NK-92 treated with Interleukin-12 subunit alpha and Interleukin-12 subunit beta, amount 100 ng/mL, for 24 hours (cell line): Measurements from ENCODE around the gene SCN4A.
A peak's percentile ranks its signal among the peaks of the same experiment; 100 is the strongest.
"Not testable (repeated sequence)": the region's sequence is repeated elsewhere in the genome, so short reads cannot be mapped to it uniquely, and the experiment has no call there.

Experiments used
- DNase-seq: peaks from one replicate; lab custom pipeline; 2025; lab: John Stamatoyannopoulos, UW

Gene SCN4A

GRCh38 chr17:63984651-63985386, 12.1 kb upstream of the SCN4A start:
- DNase-seq = peak; percentile 50

DNA sequence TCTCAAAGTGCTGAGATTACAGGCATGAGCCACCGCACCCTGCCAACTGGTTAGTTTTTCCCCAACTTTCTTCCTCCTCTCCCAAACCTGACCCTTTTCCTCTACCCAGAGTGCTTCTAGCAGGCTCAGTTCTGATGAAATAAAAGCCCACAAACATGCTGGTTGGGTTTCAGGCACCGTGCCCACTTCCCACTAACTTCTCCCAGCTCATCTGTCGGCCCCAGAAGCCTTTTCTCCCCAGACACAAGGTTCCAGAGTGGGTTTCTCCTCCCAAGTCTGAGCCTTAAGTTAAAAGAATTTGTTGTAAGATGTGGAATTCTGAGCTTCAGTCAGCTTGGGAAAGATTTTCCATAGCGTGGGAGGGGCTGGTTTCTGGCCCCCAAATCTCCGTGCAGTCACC, 11.5 kb upstream of the SCN4A start:
- DNase-seq = no peak

DNA sequence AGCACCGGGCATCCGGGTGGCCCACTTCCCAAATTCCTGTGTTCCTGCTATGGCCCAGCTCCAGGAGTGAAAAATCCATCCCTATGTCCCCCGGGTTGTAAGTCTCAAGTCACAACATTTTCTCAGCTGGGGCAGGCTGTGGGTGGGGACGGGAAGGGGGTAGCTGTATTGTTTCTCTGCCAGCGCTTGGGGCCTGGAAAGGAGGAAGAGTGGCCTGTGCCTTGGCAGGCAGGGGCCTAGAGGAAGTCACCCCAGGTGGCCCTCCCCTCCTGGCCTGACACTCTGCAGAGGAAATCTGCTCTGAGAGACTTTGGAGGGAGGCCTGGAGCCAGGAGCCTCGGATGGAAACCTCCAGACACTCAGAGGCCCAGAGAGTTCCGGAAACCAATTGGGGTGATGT, 10.6 kb upstream of the SCN4A start:
- no peak for DNase-seq

DNA sequence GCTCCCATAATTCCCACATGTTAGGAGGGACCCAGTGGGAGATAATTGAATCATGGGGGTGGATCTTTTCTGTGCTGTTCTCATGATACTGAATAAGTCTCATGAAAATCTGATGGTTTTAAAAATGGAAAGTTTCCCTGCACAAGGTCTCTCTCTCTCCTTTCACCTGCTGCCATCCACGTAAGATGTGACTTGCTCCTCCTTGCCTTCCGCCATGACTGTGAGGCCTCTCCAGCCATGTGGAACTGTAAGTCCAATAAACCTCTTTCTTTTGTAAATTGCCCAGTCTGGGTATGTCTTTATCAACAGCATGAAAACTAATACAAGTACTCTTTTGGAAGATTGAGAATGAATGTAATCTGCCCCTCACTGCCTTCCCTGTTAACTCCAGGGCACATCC, 9.9 kb upstream of the SCN4A start:
- DNase-seq = not testable (repeated sequence)

DNA sequence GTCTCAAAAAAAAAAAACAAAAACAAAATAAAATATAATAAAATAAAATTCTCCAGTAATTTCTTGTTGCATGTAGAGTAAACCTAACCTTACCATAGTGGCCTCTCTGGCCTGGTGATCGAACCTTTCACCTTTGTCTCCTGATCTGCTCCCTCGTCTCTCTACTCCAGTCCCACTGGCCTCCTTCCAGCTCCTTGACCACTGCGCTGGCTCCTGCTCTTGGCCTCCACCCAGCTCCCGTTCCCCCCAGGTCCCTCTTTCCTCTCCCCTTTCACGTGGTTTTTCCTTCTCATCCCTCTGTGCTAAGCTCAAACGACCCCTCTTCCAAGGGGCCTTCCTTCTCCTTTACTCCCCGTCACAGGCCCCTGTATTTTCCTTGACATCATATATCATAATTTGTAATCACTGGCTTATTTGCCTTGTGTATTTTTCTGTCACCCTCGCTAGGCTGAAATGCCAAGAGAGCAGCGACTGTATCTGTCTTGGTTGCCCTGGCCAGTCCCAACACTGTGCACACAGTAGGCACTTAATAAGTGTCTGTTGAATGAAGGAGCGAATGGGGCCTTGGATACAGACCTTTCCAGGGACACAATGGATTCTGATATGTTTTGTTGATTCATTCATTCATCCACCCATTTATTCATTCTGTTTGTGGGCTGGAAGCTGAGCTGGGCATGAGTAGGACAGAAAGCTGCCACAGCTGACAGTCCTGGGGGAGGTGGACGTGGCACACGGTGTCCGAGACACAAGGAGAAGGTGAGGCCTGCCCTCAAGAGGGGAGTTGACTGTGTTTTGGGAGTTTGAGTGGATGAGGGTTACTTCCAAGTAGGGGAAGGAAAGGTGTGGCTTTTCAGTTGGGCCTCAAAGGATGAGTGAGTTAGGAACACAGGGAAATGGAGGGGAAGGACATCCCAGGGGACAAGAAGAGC, 5.8 kb upstream of the SCN4A start:
- no peak for DNase-seq

DNA sequence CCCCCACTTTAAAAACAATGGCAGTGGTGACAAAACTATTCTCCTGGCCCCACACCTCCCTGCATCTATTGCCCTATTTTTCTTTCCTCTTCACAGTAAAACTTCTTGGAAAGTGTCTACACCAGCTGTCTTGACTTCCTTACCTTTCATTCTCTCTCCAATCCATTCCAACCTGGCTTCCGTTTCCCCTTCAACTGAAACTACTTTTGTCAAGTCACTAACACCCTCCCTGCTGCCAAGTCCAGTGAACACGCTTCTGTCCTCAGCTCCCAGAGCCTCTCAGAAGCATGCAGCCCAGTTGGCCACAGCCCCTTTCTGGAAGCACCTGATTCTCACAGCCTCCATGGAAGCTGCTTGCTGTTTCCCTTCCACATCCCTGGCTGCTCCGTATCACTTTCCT, 4.0 kb upstream of the SCN4A start:
- no peak for DNase-seq

DNA sequence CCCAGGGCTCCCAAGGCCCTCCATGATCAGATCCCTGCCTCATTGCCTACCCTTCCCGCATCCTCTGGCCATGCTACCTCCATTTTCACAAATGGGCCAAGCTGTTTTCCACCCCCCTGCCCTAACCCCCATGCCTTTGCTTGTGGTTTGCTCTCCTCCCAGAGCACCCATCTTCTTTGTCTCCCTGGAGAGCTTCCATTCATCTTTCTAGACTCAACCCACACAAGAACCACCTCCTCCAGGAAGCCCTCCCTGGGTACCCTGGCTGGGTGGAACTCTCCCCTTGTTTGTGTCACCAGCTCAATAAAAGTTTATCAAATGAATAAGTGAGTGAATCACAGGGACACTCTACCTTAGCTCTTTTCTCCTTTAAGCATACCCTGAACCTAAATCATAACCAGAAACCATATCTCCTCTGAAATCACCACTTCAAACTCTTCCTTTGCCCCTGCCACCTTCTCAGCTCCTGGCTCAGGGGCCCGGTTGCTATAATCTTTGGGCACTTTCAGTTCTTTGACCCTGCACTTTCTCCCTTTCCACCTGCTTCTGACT, 2.9 kb upstream of the SCN4A start:
- no peak for DNase-seq

- no peak for DNase-seq
These were observed 2.0 kb upstream of the SCN4A start for GRCh38 chr17:63974594-63975192.

GRCh38 chr17:63973930-63974593, 1.3 kb upstream of the SCN4A start:
- DNase-seq = no peak

- no peak for DNase-seq
These were observed 529 bp upstream of the SCN4A start for GRCh38 chr17:63973247-63973646.

GRCh38 chr17:63969278-63969677, 3.4 kb downstream of the SCN4A start:
- no peak for DNase-seq

DNA sequence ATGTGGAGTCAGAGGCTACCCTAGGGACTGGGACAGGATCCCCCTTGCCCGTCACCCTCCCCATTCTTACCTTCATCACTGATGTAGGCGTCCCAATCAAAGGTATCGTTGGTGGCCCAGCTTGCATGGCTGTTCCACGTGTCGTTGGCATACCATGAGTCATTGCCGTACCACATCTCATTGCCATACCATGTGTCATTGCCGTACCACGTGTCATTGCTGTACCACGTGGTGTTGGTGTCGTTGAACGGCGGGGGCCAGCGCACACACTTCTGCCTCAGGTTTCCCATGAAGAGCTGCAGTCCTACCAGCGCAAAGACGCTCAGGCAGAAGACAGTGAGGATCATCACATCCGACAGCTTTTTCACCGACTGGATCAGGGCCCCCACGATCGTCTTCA, 4.8 kb downstream of the SCN4A start:
- no peak for DNase-seq

GRCh38 chr17:63966646-63967264, 6.0 kb downstream of the SCN4A start:
- peak; percentile 34 for DNase-seq

DNA sequence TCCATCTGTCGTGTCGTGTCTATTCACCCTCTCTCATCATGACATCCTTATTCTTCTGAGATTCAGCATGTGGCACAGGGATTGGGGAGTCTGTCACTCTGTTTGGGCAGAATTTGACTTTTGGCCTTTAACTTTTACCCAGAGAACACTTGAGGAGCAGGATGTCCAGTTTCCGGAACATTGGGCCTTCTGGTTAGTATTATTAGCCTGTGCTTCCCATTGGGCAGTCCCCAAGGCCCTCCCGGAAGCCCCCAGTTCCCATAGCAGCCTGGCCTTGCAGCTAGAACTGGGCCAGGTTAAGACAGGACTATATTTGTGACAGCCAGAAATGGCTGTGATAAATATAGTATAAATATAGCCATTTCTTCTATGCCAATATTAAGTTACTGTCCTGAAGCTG, 9.6 kb downstream of the SCN4A start:
- no peak for DNase-seq

DNA sequence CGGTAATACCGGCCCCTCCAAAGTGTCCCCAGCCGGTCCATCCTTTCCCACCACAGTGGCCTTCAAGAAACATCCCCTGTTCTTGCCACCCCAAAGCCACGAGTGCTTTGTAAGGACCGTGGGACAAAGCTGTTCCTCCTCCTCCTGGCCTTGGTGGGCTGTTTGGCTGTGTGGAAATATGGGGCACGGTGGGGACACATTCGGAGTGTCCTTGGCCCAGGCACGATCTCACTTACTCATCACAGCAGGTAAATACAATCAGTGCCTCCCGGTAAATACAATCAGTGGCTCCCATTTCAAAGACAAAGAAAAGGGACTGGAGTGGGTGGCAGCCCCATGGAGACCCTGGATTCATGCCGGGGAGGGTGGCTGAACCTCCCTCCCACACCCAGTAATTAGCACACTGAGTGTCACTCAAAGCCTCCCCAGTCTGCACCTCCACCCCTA, 10.4 kb downstream of the SCN4A start:
- DNase-seq = no peak

- DNase-seq = no peak
These were observed 11.1 kb downstream of the SCN4A start for GRCh38 chr17:63961355-63962212.

DNA sequence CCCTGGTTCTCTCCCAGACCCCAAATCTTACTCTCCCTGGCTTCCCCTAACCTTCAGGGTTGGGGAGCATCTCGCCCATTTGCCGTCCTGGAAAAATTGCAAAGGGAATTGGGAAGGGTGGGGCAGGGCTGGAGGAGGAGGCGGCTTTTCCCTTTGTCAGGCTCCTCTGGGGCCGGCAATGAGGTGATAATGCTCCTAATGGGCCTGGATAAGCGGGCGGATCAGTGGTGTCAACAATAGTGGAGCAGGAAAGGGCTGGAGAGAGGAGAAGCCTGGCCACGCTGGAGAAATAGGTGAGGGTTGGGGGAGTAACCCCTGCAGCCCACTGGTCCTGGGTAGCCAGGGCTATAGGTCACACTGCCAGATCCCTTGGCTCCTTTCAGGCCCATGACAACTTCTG, 12.3 kb downstream of the SCN4A start:
- no peak for DNase-seq

DNA sequence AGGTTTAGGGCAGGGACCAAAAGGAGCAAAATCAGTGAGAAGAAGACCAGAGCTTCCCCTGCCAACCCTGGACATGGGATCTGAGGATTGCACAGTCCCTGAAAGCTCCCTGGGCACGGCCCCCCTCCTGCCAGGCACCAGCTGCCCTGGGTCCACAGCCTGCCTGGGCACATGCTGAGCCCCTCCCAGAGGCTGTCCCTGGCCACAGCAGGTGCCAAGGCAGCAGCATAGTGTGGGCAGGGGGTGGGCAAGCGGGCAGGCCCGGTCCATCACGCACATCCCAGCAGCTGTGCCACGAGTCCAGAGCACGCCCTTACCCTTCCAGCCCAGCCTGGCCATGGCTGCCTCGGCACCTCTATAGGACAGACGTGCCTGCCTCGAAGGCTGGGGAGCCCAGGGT, 12.7 kb downstream of the SCN4A start:
- DNase-seq = no peak

DNA sequence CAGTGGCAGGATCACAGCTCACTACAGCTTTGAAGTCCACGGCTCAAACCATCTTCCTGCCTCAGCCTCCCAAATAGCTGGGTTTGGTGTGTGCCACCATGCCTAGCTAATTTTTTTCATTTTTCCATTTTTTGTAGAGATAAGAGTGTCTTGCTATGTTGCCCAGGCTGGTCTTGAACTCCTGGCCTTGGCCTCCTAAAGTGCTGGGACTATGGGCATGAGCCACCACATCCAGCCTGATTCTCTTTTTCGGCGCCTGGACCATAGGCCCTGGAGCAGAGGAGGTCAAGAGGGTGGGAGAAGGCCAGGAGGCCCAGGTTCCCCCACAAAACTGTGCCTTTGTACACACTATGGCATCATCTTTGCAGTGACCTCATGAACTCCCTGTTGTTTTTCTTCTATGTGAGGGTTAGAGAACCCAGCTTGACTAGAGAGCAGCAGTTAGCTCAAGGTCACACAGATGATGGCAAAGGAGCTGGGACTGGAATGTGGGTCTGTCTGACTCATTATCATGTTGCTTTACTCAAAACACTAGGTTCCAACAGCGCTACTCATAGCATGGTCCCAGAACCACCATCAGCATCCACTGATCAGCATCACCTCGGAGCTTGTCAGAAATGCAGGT, 16.3 kb downstream of the SCN4A start:
- DNase-seq = no peak

GRCh38 chr17:63955791-63956190, 16.9 kb downstream of the SCN4A start:
- no peak for DNase-seq
